GM12878 (cell line): ENCODE data around the gene NCKAP5. TPM values are rescaled to one million over a fixed set of nuclear protein-coding genes. Genes with fewer than 3 reads are reported as not detected.

Experiments used
- ATAC-seq: fragments of 200-7000 bp; cut with Tn5 transposase; 3 replicates; pipeline ENCODE4 v1.9.1; 2020; ENCODE audit warnings: mild to moderate bottlenecking, moderate library complexity
- BruUV-seq: library from RNA; stranded (reverse); fragments of 400-500 nt; replicated peaks from 2 replicates; lab custom pipeline; 2021; lab: Mats Ljungman, UMichigan
- CTCF ChIA-PET: fragments of 300-600 bp; sonication (Branson Sonifier 250); formaldehyde crosslinking; extraction: SDS; loops from one replicate; lab custom pipeline; 2021; ENCODE audit warnings: inconsistent platforms; lab: Yijun Ruan, JAX
- POLR2A ChIA-PET: fragments of 350-600 bp; formaldehyde crosslinking; extraction: SDS; loops from one replicate; lab custom pipeline; 2021; ENCODE audit warnings: inconsistent platforms; lab: Charles Lee
- RAD21 ChIA-PET: fragments of 300-600 bp; sonication (Branson Sonifier 250); formaldehyde crosslinking; loops from one replicate; lab custom pipeline; 2023; ENCODE audit warnings: antibody characterized with exemption; ENCODE audit not compliant: unreplicated experiment; lab: Charles Lee
- SMC1A ChIA-PET: fragments of 300-600 bp; sonication (Branson Sonifier 250); formaldehyde crosslinking; loops from one replicate; lab custom pipeline; 2023; ENCODE audit not compliant: unreplicated experiment, uncharacterized antibody; lab: Charles Lee
- DNase-seq: peaks from one replicate; pipeline ENCODE4 v3.0.0-alpha.2; 2011; ENCODE audit warnings: low read depth, low spot score
- FAIRE-seq: peaks from 3 replicates; lab custom pipeline; 2011; peaks lifted over from hg19 to GRCh38; lab: Jason Lieb, UNC
- H2AFZ ChIP-seq: 2 replicates; pipeline ENCODE4 v1.6.0; 2011; ENCODE audit warnings: low read depth, low read length, control low read depth; ENCODE audit not compliant: control insufficient read depth
- H3K27ac ChIP-seq: 2 replicates; pipeline ENCODE4 v1.5.1; 2011; ENCODE audit warnings: control low read depth; ENCODE audit not compliant: control insufficient read depth, insufficient read depth
- H3K27me3 ChIP-seq, 2 experiments: replicated peaks in 1 of 2; 2 replicates each; pipeline versions ENCODE4 v1.6.0 to v1.6.1; 2011; ENCODE audit warnings: low read length in 1 of 2; ENCODE audit not compliant: control insufficient read depth in 2 of 2, insufficient read depth in 2 of 2
- H3K36me3 ChIP-seq, 2 experiments: 2 replicates each; pipeline ENCODE4 v1.5.1; 2011; ENCODE audit warnings: low read length in 1 of 2; ENCODE audit not compliant: control insufficient read depth in 2 of 2, insufficient read depth in 2 of 2
- H3K4me1 ChIP-seq: 2 replicates; pipeline ENCODE4 v1.6.1; 2011; ENCODE audit warnings: mild to moderate bottlenecking, low read length, moderate library complexity, mixed read lengths; ENCODE audit not compliant: control insufficient read depth, insufficient read depth
- H3K4me2 ChIP-seq: 2 replicates; pipeline ENCODE4 v1.6.0; 2011; ENCODE audit warnings: control low read depth; ENCODE audit not compliant: control insufficient read depth, insufficient read depth
- H3K4me3 ChIP-seq: fragments of 200-600 bp; sonication (generic); 2 replicates; pipeline ENCODE4 v1.5.1; 2016
- H3K79me2 ChIP-seq: 2 replicates; pipeline ENCODE4 v1.6.0; 2011; ENCODE audit warnings: low read length; ENCODE audit not compliant: control insufficient read depth, insufficient read depth
- H3K9ac ChIP-seq: 2 replicates; pipeline ENCODE4 v1.8.0; 2011; ENCODE audit warnings: low read length, control low read depth, mixed read lengths; ENCODE audit not compliant: control insufficient read depth, insufficient read depth
- H3K9me3 ChIP-seq: replicated peaks from 3 replicates; pipeline ENCODE4 v1.5.1; 2011; ENCODE audit warnings: mild to moderate bottlenecking, low read length; ENCODE audit not compliant: control insufficient read depth, insufficient read depth
- H4K20me1 ChIP-seq: 2 replicates; pipeline ENCODE4 v1.6.0; 2011; ENCODE audit not compliant: control insufficient read depth, insufficient read depth
- ASH2L ChIP-seq: fragments of 300-600, 200-600 bp; sonication (generic); IDR thresholded peaks from 2 replicates; pipeline ENCODE4 v1.6.1; 2017; ENCODE audit warnings: low read depth, mild to moderate bottlenecking, borderline replicate concordance
- ATF7 ChIP-seq: fragments of 450-650 bp; IDR thresholded peaks from 2 replicates; pipeline ENCODE4 v1.6.1; 2016; ENCODE audit warnings: low read depth, mild to moderate bottlenecking
- BACH1 ChIP-seq: fragments of 450-650 bp; IDR thresholded peaks from 2 replicates; pipeline ENCODE4 v1.6.1; 2017; ENCODE audit warnings: mild to moderate bottlenecking, borderline replicate concordance
- BMI1 ChIP-seq: fragments of 450-650 bp; IDR thresholded peaks from 2 replicates; pipeline ENCODE4 v1.6.1; 2016; ENCODE audit warnings: mild to moderate bottlenecking, moderate library complexity, borderline replicate concordance
- CHD2 ChIP-seq: IDR thresholded peaks from 2 replicates; pipeline ENCODE4 v1.6.1; 2011; ENCODE audit warnings: low read depth, low read length, improper control_type of control experiment, borderline replicate concordance
- GATAD2B ChIP-seq: fragments of 450-650 bp; conservative IDR thresholded peaks from 2 replicates; pipeline ENCODE4 v1.6.1; 2017; ENCODE audit warnings: low read depth, mild to moderate bottlenecking, moderate library complexity
- JUND ChIP-seq: IDR thresholded peaks from 2 replicates; pipeline ENCODE4 v1.6.1; 2012; ENCODE audit warnings: low read depth, mild to moderate bottlenecking, low read length, improper control_type of control experiment, moderate library complexity
- MEF2B ChIP-seq: fragments of 450-650 bp; IDR thresholded peaks from 2 replicates; pipeline ENCODE4 v1.6.1; 2018; ENCODE audit warnings: mild to moderate bottlenecking, moderate library complexity; ENCODE audit not compliant: partially characterized antibody, poor library complexity, severe bottlenecking
- NFXL1 ChIP-seq: fragments of 450-650 bp; IDR thresholded peaks from 2 replicates; pipeline ENCODE4 v1.6.1; 2017; ENCODE audit warnings: antibody characterized with exemption, mild to moderate bottlenecking, borderline replicate concordance
- PAX8 ChIP-seq: fragments of 450-650 bp; IDR thresholded peaks from 2 replicates; pipeline ENCODE4 v1.6.1; 2017; ENCODE audit warnings: mild to moderate bottlenecking, moderate library complexity
- POLR2AphosphoS2 ChIP-seq: IDR thresholded peaks from 2 replicates; pipeline ENCODE4 v1.6.1; 2011; ENCODE audit warnings: low read depth, mild to moderate bottlenecking, low read length, improper control_type of control experiment, moderate library complexity
- POU2F2 ChIP-seq: IDR thresholded peaks from 3 replicates; pipeline ENCODE4 v1.6.1; 2011; ENCODE audit warnings: low read depth, mild to moderate bottlenecking, low read length, borderline replicate concordance
- RUNX3 ChIP-seq: IDR thresholded peaks from 2 replicates; pipeline ENCODE4 v1.6.1; 2012; ENCODE audit warnings: low read length, inconsistent platforms
- SMAD5 ChIP-seq: IDR thresholded peaks from 2 replicates; pipeline ENCODE4 v1.6.1; 2016; ENCODE audit warnings: antibody characterized with exemption, low read depth
- STAT1 ChIP-seq: fragments of 450-650 bp; conservative IDR thresholded peaks from 2 replicates; pipeline ENCODE4 v1.6.1; 2014; ENCODE audit warnings: antibody characterized with exemption, mild to moderate bottlenecking
- SUZ12 ChIP-seq: fragments of 200-600 bp; sonication (generic); IDR thresholded peaks from one replicate; pipeline ENCODE4 v1.6.1; 2018; ENCODE audit warnings: antibody characterized with exemption, mild to moderate bottlenecking; ENCODE audit not compliant: unreplicated experiment
- ZNF207 ChIP-seq: fragments of 450-650 bp; IDR thresholded peaks from 2 replicates; pipeline ENCODE4 v1.6.1; 2014; ENCODE audit warnings: antibody characterized with exemption, mild to moderate bottlenecking, borderline replicate concordance
- WGBS: methylation state at CpG from one replicate; pipeline ENCODE4 v1.1.6; 2016; ENCODE audit warnings: low lambda C conversion rate; ENCODE audit not compliant: insufficient replicate concordance, insufficient coverage; ENCODE audit errors: missing lambda C conversion rate; 5-methylcytosine and 5-hydroxymethylcytosine counted together
- in situ Hi-C: fragments of 300-500 bp; cut with MboI; formaldehyde crosslinking; loops from 9 replicates; pipeline ENCODE4 v1.14.3; 2018; ENCODE audit warnings: mixed read lengths
- intact Hi-C: fragments of 100-400 bp; cut with micrococcal nuclease; formaldehyde crosslinking; loops from one replicate; pipeline ENCODE4 v1.14.2; 2022; ENCODE audit not compliant: unreplicated experiment
- polyA plus RNA-seq, 11 experiments: library from polyadenylated mRNA; depleted of rRNA in 4 of 11; unstranded in 6 of 11; stranded (reverse) in 5 of 11; fragments of >200 nt; fragmentation: Nextera tagmentation in 4 of 11; fragmentation: Illumina TruSeq in 1 of 11; extraction: Ambion mirVana in 4 of 11; extraction: Trizol in 1 of 11; gene quantifications; 1 replicate in 1 of 11; 2 replicates in 10 of 11; pipeline versions ENCODE4 v1.2.1 to v1.2.3, GENCODE V29; 2011 to 2016; ENCODE audit warnings: inconsistent platforms in 2 of 11, missing spikeins in 2 of 11, low read depth in 1 of 11
- total RNA-seq, 4 experiments: library from RNA; depleted of rRNA in 3 of 4; stranded (reverse); fragments of >200 nt in 3 of 4; fragmentation: Illumina TruSeq in 1 of 4; extraction: Trizol in 1 of 4; gene quantifications; 2 replicates each; pipeline versions ENCODE4 v1.2.1 to v1.2.3, GENCODE V29; 2013 to 2021

The NCKAP5 gene
- total and polyA plus RNA-seq, 10 of the 15 experiments (the other 5 are each of a cell fraction or from before 2014, with no cell fraction given), result 0.06 to 0.44 (median 0.16) TPM

GRCh38 chr2:133293544-133294353 is 274.5 kb downstream of the NCKAP5 start:
- in situ Hi-C loops, result no loop called here
- CTCF ChIA-PET, result interaction anchor here (0.9 kb wide), 1 partner anchor 25 kb away, joined by 3 read pairs; no protein-coding TSS in a partner anchor
- no peak overlapping the region for H3K27ac ChIP-seq

More at GRCh38 chr2:133293544-133294353, 274.5 kb downstream of the NCKAP5 start:
- TF ChIP-seq ATF7 (no peak), SMAD5 (no peak), STAT1 (no peak), BMI1 (no peak), SUZ12 (no peak), BACH1 (no peak), JUND (no peak), GATAD2B (no peak), CHD2 (no peak), ASH2L (no peak), PAX8 (no peak), POU2F2 (no peak), NFXL1 (no peak), ZNF207 (no peak), RUNX3 (no peak), POLR2AphosphoS2 (no peak), MEF2B (no peak)
- Histone ChIP-seq H3K9ac (no peak overlapping the region), H3K27me3 (no peaks in the 10 kb centered on the region), H3K79me2 (no peaks in the 10 kb centered on the region), H3K9me3 (no peaks in the 10 kb centered on the region), H3K4me1 (no peaks in the 10 kb centered on the region), H3K4me2 (no peak overlapping the region), H3K36me3 (no peaks in the 10 kb centered on the region), H3K4me3 (no peak overlapping the region), H4K20me1 (no peaks in the 10 kb centered on the region), H2AFZ (no peak overlapping the region)
- BruUV-seq, result no TSS peak
- POLR2A ChIA-PET, result no interaction called here
- no peak for FAIRE-seq
- ATAC-seq, result no peak
- RAD21 ChIA-PET, result no interaction called here
- intact Hi-C loops, result no loop called here
- no peak for DNase-seq
- 17% methylated on average over 7 of the region's 7 CpGs for WGBS
- SMC1A ChIA-PET, result interaction anchor here (0.7 kb wide), 1 partner anchor 29 kb away, joined by 3 read pairs; no protein-coding TSS in a partner anchor
